ENCODE results near the gene SLCO2B1. TPM values are rescaled to one million over a fixed set of nuclear protein-coding genes. Genes with fewer than 3 reads are reported as not detected.

SLCO2B1 gene
- total and polyA plus RNA-seq, 2 of the 8 experiments (the other 6 are each of a cell fraction or from before 2014, with no cell fraction given) = 0.03 TPM; not detected in 1

- TF ChIP-seq MAX (IDR thresholded peaks at IDR 0.05) (peak; percentile 25; the same call in 1 of the 2 replicates), JUND (IDR thresholded peaks at IDR 0.05; ENCODE audit: low read length) (peak; percentile 40; the same call in 1 of the 2 replicates), RAD21 (IDR thresholded peaks at IDR 0.05 in 1 of 2, conservative IDR thresholded peaks at IDR 0.05 in 1 of 2; ENCODE audit: low read depth in 2 of 2, low read length in 2 of 2) (peak; percentile 93 to 97), CHD2 (IDR thresholded peaks at IDR 0.05; ENCODE audit: low read length) (no peak), YY1 (IDR thresholded peaks at IDR 0.05; ENCODE audit: low read depth, low read length) (no peak), TCF12 (IDR thresholded peaks at IDR 0.05; ENCODE audit: low read depth, low read length) (peak; percentile 77; the same call in 1 of the 2 replicates), SIX5 (IDR thresholded peaks at IDR 0.05; ENCODE audit: low read depth, low read length) (no peak), CREB1 (IDR thresholded peaks at IDR 0.05) (peak; percentile 23; the same call in 1 of the 2 replicates), RBBP5 (IDR thresholded peaks at IDR 0.05; ENCODE audit: borderline replicate concordance, low read depth, low read length) (no peak)
These were observed 10.4 kb upstream of the SLCO2B1 start (continued) for GRCh38 chr11:75140269-75141138.

Data from H1 (cell line).